Keratinocyte (primary cell): ENCODE results near the gene MEGF11. TPM values are rescaled to one million over a fixed set of nuclear protein-coding genes. Genes with fewer than 3 reads are reported as not detected.

Source experiments
- DNase-seq: peaks from one replicate; pipeline ENCODE4 v3.0.0-alpha.2; 2011; ENCODE audit warnings: low read depth, missing footprints, low spot score
- FAIRE-seq: peaks from 2 replicates; lab custom pipeline; 2011; peaks lifted over from hg19 to GRCh38; lab: Jason Lieb, UNC
- H2AFZ ChIP-seq: 2 replicates; pipeline ENCODE4 v1.6.0; 2012; ENCODE audit warnings: low read length, control low read depth, inconsistent platforms; ENCODE audit not compliant: control insufficient read depth
- H3K27ac ChIP-seq: 2 replicates; pipeline ENCODE4 v1.5.1; 2011; ENCODE audit warnings: low read length; ENCODE audit not compliant: control insufficient read depth, insufficient read depth
- H3K27me3 ChIP-seq: 3 replicates; pipeline ENCODE4 v1.6.0; 2011; ENCODE audit warnings: low read length; ENCODE audit not compliant: control insufficient read depth, insufficient read depth; ENCODE audit errors: extremely low read depth
- H3K36me3 ChIP-seq, 2 experiments: 2 replicates in 1 of 2; 3 replicates in 1 of 2; pipeline ENCODE4 v1.5.1; 2011; ENCODE audit warnings: low read length in 2 of 2, mild to moderate bottlenecking in 1 of 2; ENCODE audit not compliant: control insufficient read depth in 2 of 2, insufficient read depth in 2 of 2; ENCODE audit errors: extremely low read depth in 1 of 2
- H3K4me1 ChIP-seq: 3 replicates; pipeline ENCODE4 v1.5.1; 2011; ENCODE audit warnings: low read length; ENCODE audit not compliant: control insufficient read depth, insufficient read depth; ENCODE audit errors: extremely low read depth
- H3K4me2 ChIP-seq: 3 replicates; pipeline ENCODE4 v1.6.0; 2011; ENCODE audit warnings: low read depth, low read length; ENCODE audit not compliant: control insufficient read depth, insufficient read depth; ENCODE audit errors: extremely low read depth
- H3K4me3 ChIP-seq, 3 experiments: fragments of 200-600 bp in 1 of 3; sonication (generic) in 1 of 3; 2 replicates in 2 of 3; 3 replicates in 1 of 3; pipeline ENCODE4 v1.5.1; 2011 to 2016; ENCODE audit warnings: low read length in 3 of 3, mild to moderate bottlenecking in 3 of 3, control low read depth in 2 of 3, inconsistent platforms in 1 of 3, low read depth in 1 of 3, mixed read lengths in 1 of 3, mixed run types in 1 of 3, moderate library complexity in 1 of 3; ENCODE audit not compliant: control insufficient read depth in 2 of 3, insufficient read depth in 2 of 3; ENCODE audit errors: extremely low read depth in 1 of 3
- H3K79me2 ChIP-seq: 2 replicates; pipeline ENCODE4 v1.6.0; 2012; ENCODE audit warnings: low read length; ENCODE audit not compliant: control insufficient read depth, insufficient read depth
- H3K9ac ChIP-seq: 3 replicates; pipeline ENCODE4 v1.6.0; 2011; ENCODE audit warnings: low read length; ENCODE audit not compliant: control insufficient read depth, insufficient read depth; ENCODE audit errors: extremely low read depth
- H3K9me1 ChIP-seq: 3 replicates; pipeline ENCODE4 v1.6.0; 2011; ENCODE audit warnings: low read length; ENCODE audit not compliant: control insufficient read depth, insufficient read depth; ENCODE audit errors: extremely low read depth
- H3K9me3 ChIP-seq: 2 replicates; pipeline ENCODE4 v1.5.1; 2012; ENCODE audit warnings: low read depth, low read length; ENCODE audit not compliant: control insufficient read depth
- H4K20me1 ChIP-seq: 3 replicates; pipeline ENCODE4 v1.6.0; 2011; ENCODE audit warnings: low read length; ENCODE audit not compliant: control insufficient read depth, insufficient read depth; ENCODE audit errors: extremely low read depth
- CTCF ChIP-seq, 3 experiments: IDR thresholded peaks in 1 of 3; conservative IDR thresholded peaks in 1 of 3; optimal IDR thresholded peaks in 1 of 3; 2 replicates in 2 of 3; 3 replicates in 1 of 3; pipeline versions ENCODE3 to v1.5.1; 2011; ENCODE audit warnings: low read length in 3 of 3, mild to moderate bottlenecking in 3 of 3, moderate library complexity in 2 of 3, control low read depth in 1 of 3, inconsistent platforms in 1 of 3; ENCODE audit not compliant: insufficient read depth in 2 of 3; ENCODE audit errors: extremely low read depth in 1 of 3
- EZH2 ChIP-seq: IDR thresholded peaks from one replicate; pipeline ENCODE4 v1.6.1; 2012; ENCODE audit warnings: inconsistent platforms, mild to moderate bottlenecking, low read length, moderate library complexity
- dilution Hi-C: fragments of 300-500 bp; cut with MboI; formaldehyde crosslinking; loops from one replicate; pipeline ENCODE4 v1.7.0; 2020; ENCODE audit warnings: low sequenced_read_pairs; ENCODE audit not compliant: extremely low pct_ligation_motif_present
- polyA plus RNA-seq, 5 experiments: library from polyadenylated mRNA; depleted of rRNA in 3 of 5; stranded (reverse) in 3 of 5; stranded (forward) in 1 of 5; unstranded in 1 of 5; fragments of >200 nt; gene quantifications; 1 replicate in 1 of 5; 2 replicates in 3 of 5; 3 replicates in 1 of 5; pipeline versions ENCODE4 v1.2.1 to v1.2.3, GENCODE V29; 2011 to 2012; ENCODE audit warnings: missing spikeins in 2 of 5, low read depth in 1 of 5, low replicate concordance in 1 of 5

MEGF11 gene
- polyA plus RNA-seq, 1 donor (not counting 4 experiments of a cell fraction or from before 2014, with no cell fraction given): not detected

- Histone ChIP-seq H3K27me3 (no peaks in the 10 kb centered on the region), H3K9me1 (no peaks in the 10 kb centered on the region), H2AFZ (no peak overlapping the region), H3K4me2 (no peak overlapping the region), H4K20me1 (no peaks in the 10 kb centered on the region), H3K36me3 (no peaks in the 10 kb centered on the region), H3K4me1 (peaks cover 3% of the 10 kb centered on the region), H3K9ac (no peak overlapping the region), H3K27ac (no peak overlapping the region), H3K4me3 (no peak overlapping the region), H3K79me2 (no peaks in the 10 kb centered on the region), H3K9me3 (no peaks in the 10 kb centered on the region)
- no peak for TF ChIP-seq CTCF (optimal IDR thresholded peaks at IDR 0.05 in 1 of 3, IDR thresholded peaks at IDR 0.05 in 1 of 3, conservative IDR thresholded peaks at IDR 0.05 in 1 of 3; ENCODE audit: extremely low read depth in 1 of 3, insufficient read depth in 2 of 3, low read length in 3 of 3)
- DNase-seq: no peak
- no peak for FAIRE-seq
- dilution Hi-C loops: no loop called here
Measured at GRCh38 chr15:66270932-66271331, 17.4 kb upstream of the MEGF11 start.

GRCh38 chr15:66269326-66270090 lies 16.0 kb upstream of the MEGF11 start:
- Histone ChIP-seq H4K20me1 (no peaks in the 10 kb centered on the region), H3K36me3 (no peaks in the 10 kb centered on the region), H3K9ac (no peak overlapping the region), H3K9me3 (no peaks in the 10 kb centered on the region), H2AFZ (no peak overlapping the region), H3K27me3 (peaks cover 3% of the 10 kb centered on the region), H3K9me1 (no peaks in the 10 kb centered on the region), H3K4me2 (no peak overlapping the region), H3K4me3 (no peak overlapping the region), H3K4me1 (peaks cover 3% of the 10 kb centered on the region), H3K27ac (no peak overlapping the region), H3K79me2 (no peaks in the 10 kb centered on the region)
- TF ChIP-seq EZH2 (no peak), CTCF (optimal IDR thresholded peaks at IDR 0.05 in 1 of 3, IDR thresholded peaks at IDR 0.05 in 1 of 3, conservative IDR thresholded peaks at IDR 0.05 in 1 of 3; ENCODE audit: extremely low read depth in 1 of 3, insufficient read depth in 2 of 3, low read length in 3 of 3) (no peak)
- DNase-seq (no peak), FAIRE-seq (peak; percentile 13)
- dilution Hi-C loops: no loop called here
